Body of pancreas (tissue), 4 donors: ENCODE measurements around the gene FOXO1. TPM values are rescaled to one million over a fixed set of nuclear protein-coding genes. Genes with fewer than 3 reads are reported as not detected.

Experiments
- ATAC-seq: fragments of 150-250 bp; one replicate; pipeline ENCODE4 v1.9.1; 2016
- DNase-seq, 4 donors: peaks; one replicate each; pipeline ENCODE4 v3.0.0-alpha.2; 2019
- H3K27ac ChIP-seq, 4 donors: fragments of 200-600 bp; sonication (generic); 1 replicate in 3 of 4; 2 replicates in 1 of 4; pipeline versions ENCODE4 v1.5.1 to v1.6.1; 2016 to 2019; ENCODE audit warnings: mild to moderate bottlenecking in 1 of 4, mixed read lengths in 1 of 4, moderate library complexity in 1 of 4
- H3K27me3 ChIP-seq, 2 donors: fragments of 200-600 bp; sonication (generic); one replicate each; pipeline ENCODE4 v1.6.0; 2016; ENCODE audit warnings: mild to moderate bottlenecking in 1 of 2
- H3K36me3 ChIP-seq, 2 donors: fragments of 200-600 bp; sonication (generic); replicated peaks in 1 of 2; 2 replicates each; pipeline ENCODE4 v1.5.1; 2016; ENCODE audit warnings: low read depth in 2 of 2; ENCODE audit not compliant: insufficient read depth in 1 of 2
- H3K4me1 ChIP-seq: fragments of 200-600 bp; sonication (generic); one replicate; pipeline ENCODE4 v1.6.0; 2016
- H3K4me3 ChIP-seq, 2 donors: fragments of 200-600 bp; sonication (generic); 1 replicate in 1 of 2; 2 replicates in 1 of 2; pipeline ENCODE4 v1.5.1; 2016 to 2019
- H3K9me3 ChIP-seq, 3 donors: fragments of 200-600 bp; sonication (generic); 1 replicate in 2 of 3; 2 replicates in 1 of 3; pipeline ENCODE4 v1.5.1; 2016
- POLR2A ChIP-seq, 3 donors: fragments of 450-650 bp; IDR thresholded peaks; one replicate each; pipeline ENCODE4 v1.6.1; 2016; ENCODE audit warnings: antibody characterized with exemption in 3 of 3, mild to moderate bottlenecking in 2 of 3
- WGBS, 2 donors: methylation state at CpG; one replicate each; pipeline ENCODE4 v1.1.5; 2017; 5-methylcytosine and 5-hydroxymethylcytosine counted together
- intact Hi-C: fragments of 100-400 bp; cut with DNase I; formaldehyde crosslinking; loops from one replicate; pipeline ENCODE4 v1.15.1; 2023
- total RNA-seq, 2 donors: library from RNA; depleted of rRNA; stranded (reverse); fragments of >200 nt; gene quantifications; one replicate each; pipeline ENCODE4 v1.1.0, GENCODE V29; 2016
- TF ChIP-seq, protein P1 (sequence below), 7 experiments: fragments of 450-650 bp in 4 of 7; fragments of 200-600 bp in 3 of 7; sonication (generic) in 3 of 7; IDR thresholded peaks; one replicate each; pipeline ENCODE4 v1.5.1; 2016 to 2019; ENCODE audit warnings: antibody characterized with exemption in 7 of 7

Gene FOXO1
- total RNA-seq, 2 donors from 2014 or later = 24.1 to 51.1 TPM

DNA sequence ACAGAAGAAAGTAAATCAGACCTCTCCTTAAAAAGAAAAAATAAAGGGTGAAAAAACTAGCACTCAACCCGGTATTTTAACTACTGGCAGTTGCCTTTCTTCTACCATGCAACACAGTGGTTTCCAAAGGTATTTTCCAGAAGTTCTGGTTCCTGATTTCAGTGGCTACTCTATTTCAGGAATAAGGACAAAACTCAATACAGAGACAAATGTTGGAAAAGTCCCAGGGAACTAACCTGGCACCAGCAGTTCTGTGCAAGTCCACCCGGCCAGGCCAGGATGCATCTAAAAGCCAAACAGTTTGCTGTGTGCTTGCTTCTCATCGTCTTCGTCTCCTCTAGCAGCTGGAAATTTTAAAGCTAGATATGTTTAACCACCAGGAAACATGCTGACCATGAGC is 52.5 kb downstream of the FOXO1 start:
- peaks cover 67% of the 10 kb centered on the region for H3K4me1 ChIP-seq
- intact Hi-C loops = no loop called here
- 18 to 30% methylated on average over 4 of the region's 4 CpGs for WGBS, 2 donors

GRCh38 chr13:40613192-40613818 is 53.1 kb downstream of the FOXO1 start:
- Histone ChIP-seq H3K4me1 (peaks cover 64% of the 10 kb centered on the region), H3K9me3 (no peaks in the 10 kb centered on the region), H3K27me3 (no peaks in the 10 kb centered on the region), H3K4me3 (no peak overlapping the region), H3K36me3 (no peaks in the 10 kb centered on the region), H3K27ac (peak overlapping the region; percentile 2 to 67 (median 38))
- ATAC-seq = peak; percentile 79
- WGBS, 2 donors = 11 to 13% methylated on average over 7 of the region's 7 CpGs
- TF ChIP-seq POLR2A (IDR thresholded peaks at IDR 0.05) = no peak
- TF ChIP-seq, protein P1, sequence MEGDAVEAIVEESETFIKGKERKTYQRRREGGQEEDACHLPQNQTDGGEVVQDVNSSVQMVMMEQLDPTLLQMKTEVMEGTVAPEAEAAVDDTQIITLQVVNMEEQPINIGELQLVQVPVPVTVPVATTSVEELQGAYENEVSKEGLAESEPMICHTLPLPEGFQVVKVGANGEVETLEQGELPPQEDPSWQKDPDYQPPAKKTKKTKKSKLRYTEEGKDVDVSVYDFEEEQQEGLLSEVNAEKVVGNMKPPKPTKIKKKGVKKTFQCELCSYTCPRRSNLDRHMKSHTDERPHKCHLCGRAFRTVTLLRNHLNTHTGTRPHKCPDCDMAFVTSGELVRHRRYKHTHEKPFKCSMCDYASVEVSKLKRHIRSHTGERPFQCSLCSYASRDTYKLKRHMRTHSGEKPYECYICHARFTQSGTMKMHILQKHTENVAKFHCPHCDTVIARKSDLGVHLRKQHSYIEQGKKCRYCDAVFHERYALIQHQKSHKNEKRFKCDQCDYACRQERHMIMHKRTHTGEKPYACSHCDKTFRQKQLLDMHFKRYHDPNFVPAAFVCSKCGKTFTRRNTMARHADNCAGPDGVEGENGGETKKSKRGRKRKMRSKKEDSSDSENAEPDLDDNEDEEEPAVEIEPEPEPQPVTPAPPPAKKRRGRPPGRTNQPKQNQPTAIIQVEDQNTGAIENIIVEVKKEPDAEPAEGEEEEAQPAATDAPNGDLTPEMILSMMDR (IDR thresholded peaks at IDR 0.05) = no peak
- intact Hi-C loops = no loop called here
- peak; percentile 34 to 67 (median 54) for DNase-seq

More for the DNA sequence above, 52.5 kb downstream of the FOXO1 start:
- no peak for TF ChIP-seq POLR2A (IDR thresholded peaks at IDR 0.05)
- TF ChIP-seq, protein P1 (IDR thresholded peaks at IDR 0.05) = no peak
- Histone ChIP-seq H3K27me3 (no peaks in the 10 kb centered on the region), H3K9me3 (no peaks in the 10 kb centered on the region), H3K4me3 (no peak overlapping the region), H3K27ac (peak overlapping the region; percentile 2 to 67 (median 38)), H3K36me3 (no peaks in the 10 kb centered on the region)
- ATAC-seq = peak; percentile 28
- peak in 1 of 4 donors; percentile 47 for DNase-seq

- ATAC-seq (no peak), DNase-seq (no peak)
- Histone ChIP-seq H3K27me3 (no peaks in the 10 kb centered on the region), H3K4me3 (no peak overlapping the region), H3K36me3 (no peaks in the 10 kb centered on the region), H3K4me1 (peaks cover 59% of the 10 kb centered on the region), H3K9me3 (no peaks in the 10 kb centered on the region), H3K27ac (no peak overlapping the region)
- WGBS, 2 donors = 67% methylated on average over 2 of the region's 2 CpGs
- TF ChIP-seq POLR2A (IDR thresholded peaks at IDR 0.05) = no peak
- intact Hi-C loops = no loop called here
These were observed 54.4 kb downstream of the FOXO1 start for GRCh38 chr13:40612041-40612440.

- Histone ChIP-seq H3K27ac (no peak overlapping the region), H3K9me3 (no peaks in the 10 kb centered on the region), H3K4me3 (no peak overlapping the region), H3K36me3 (no peaks in the 10 kb centered on the region), H3K27me3 (no peaks in the 10 kb centered on the region), H3K4me1 (peaks cover 63% of the 10 kb centered on the region)
- intact Hi-C loops = no loop called here
- 94 to 98% methylated on average over 7 of the region's 7 CpGs for WGBS, 2 donors
- DNase-seq (no peak), ATAC-seq (no peak)
- TF ChIP-seq POLR2A (IDR thresholded peaks at IDR 0.05) = no peak
- TF ChIP-seq, protein P1 (IDR thresholded peaks at IDR 0.05) = no peak
These were observed 54.8 kb downstream of the FOXO1 start for GRCh38 chr13:40611635-40612034.

DNA sequence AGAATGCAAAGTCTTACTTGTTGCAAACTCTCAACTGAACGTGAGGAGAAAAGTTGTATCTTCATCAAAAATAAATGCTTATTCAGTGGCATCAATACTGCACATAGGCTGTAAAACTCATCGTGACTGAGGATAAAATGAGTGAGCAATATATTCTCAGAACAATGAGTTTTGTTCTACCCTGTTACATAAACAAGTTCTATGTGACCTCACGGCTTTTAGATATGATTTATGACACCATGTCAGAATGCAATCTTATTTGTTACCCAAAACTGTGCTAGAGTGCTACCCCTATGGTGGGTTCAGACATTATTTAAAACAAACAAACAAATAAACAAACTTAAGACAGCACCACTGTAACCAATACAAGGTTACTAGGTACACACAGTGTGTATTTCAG is 55.4 kb downstream of the FOXO1 start:
- no peak for ATAC-seq
- no peak for DNase-seq
- H3K4me3 ChIP-seq = no peak overlapping the region
- no peaks in the 10 kb centered on the region for H3K27me3 ChIP-seq
- no peak overlapping the region for H3K27ac ChIP-seq
- TF ChIP-seq, protein P1 (IDR thresholded peaks at IDR 0.05) = no peak
- TF ChIP-seq POLR2A (IDR thresholded peaks at IDR 0.05) = no peak
- intact Hi-C loops = no loop called here
- no peaks in the 10 kb centered on the region for H3K36me3 ChIP-seq
- WGBS, 2 donors = 48 to 64% methylated on average over 3 of the region's 3 CpGs
- no peaks in the 10 kb centered on the region for H3K9me3 ChIP-seq
- H3K4me1 ChIP-seq = peaks cover 70% of the 10 kb centered on the region
